ENCODE results near the gene NCOA3. TPM values are rescaled to one million over a fixed set of nuclear protein-coding genes. Genes with fewer than 3 reads are reported as not detected.

Gene NCOA3
- total RNA-seq, 1 donor from 2014 or later: 26.8 TPM

GRCh38 chr20:47596003-47596571 is 94.4 kb downstream of the NCOA3 start:
- no peak for DNase-seq (ENCODE audit: low read depth in 2 of 2)

GRCh38 chr20:47597090-47597489 is 95.4 kb downstream of the NCOA3 start:
- no peak for DNase-seq (ENCODE audit: low read depth in 2 of 2)

GRCh38 chr20:47598911-47599744 is 97.4 kb downstream of the NCOA3 start:
- DNase-seq (ENCODE audit: low read depth in 2 of 2): no peak

DNA sequence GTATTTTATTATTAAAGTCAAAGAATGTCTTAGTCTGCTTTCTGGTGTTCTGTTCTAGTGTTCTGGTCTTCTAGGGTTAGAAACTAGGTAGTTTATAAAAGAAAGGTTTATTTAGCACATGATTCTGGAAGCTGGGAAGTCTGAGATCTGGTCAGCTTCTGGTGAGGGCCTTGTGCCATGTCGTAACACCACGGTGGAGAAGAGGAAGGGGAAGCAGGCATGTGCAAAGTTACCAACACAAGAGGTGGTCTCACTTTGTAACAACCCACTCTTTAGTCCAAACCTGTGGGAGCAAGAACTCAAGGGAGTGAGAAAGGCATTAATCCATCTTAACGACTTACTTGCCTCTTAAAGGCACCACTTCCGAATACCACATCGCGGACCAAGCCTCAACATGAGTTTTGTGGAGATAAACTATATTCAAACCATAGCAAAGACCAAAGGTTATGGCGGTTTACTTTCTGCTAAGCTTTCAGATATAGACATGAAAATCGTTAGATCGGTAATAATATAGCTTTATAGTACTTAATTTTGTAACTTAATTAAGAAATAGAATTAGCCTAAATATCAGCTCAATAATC is 99.4 kb downstream of the NCOA3 start:
- DNase-seq (ENCODE audit: low read depth in 2 of 2): no peak

DNA sequence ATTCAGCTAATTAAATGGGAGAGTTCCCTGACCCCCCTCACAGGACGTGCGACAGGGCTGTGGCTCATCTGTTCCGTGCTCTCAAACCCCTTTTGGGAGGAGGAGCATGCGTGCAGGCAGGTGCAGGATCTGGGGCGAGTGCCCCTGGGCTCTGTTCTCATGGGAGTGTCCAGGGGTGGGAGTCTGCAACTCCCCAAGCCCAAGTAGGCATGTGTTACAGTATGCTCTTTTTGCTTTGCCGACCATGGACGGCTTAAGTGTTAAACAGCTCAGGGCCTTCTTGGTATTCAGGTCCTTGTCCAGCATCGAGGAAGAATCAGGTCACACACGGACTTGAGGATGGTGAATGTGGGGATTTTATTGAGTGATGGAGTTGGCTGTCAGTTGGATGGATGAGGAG is 101.6 kb downstream of the NCOA3 start:
- DNase-seq (ENCODE audit: low read depth in 2 of 2): no peak

DNA sequence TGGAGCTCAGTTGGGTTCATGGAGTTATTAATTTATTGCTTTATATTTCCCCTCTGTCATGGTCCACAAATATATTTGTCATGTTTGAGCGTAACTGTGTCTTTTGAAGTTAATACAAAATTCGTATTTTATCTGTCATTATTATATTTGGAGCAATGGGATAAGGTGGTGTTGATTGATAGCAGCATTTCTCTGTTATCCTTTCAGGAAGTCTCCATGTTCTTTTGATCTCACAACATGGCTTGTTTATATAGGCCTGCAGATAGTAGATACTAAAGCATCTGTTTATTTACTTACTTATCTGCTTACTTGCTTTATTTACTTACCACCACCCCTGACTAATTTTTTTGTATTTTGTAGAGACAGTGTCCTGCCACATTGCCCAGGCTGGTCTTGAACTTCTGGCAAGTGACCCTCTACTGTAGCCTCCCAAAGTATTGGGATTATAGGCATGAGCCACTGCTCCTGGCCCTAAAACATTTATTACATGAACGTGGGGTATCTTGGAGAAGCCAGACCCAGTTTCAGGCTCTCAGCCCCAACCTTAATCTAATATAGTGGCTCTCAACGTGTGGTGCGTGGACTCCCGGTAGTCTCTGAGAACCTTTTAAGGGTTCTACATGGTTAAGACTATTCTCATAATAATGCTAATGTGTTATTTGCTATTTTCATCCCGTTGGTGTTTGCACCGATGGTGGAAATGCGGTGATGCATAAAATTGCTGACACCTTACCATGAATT is 104.2 kb downstream of the NCOA3 start:
- DNase-seq (ENCODE audit: low read depth in 2 of 2): no peak

DNA sequence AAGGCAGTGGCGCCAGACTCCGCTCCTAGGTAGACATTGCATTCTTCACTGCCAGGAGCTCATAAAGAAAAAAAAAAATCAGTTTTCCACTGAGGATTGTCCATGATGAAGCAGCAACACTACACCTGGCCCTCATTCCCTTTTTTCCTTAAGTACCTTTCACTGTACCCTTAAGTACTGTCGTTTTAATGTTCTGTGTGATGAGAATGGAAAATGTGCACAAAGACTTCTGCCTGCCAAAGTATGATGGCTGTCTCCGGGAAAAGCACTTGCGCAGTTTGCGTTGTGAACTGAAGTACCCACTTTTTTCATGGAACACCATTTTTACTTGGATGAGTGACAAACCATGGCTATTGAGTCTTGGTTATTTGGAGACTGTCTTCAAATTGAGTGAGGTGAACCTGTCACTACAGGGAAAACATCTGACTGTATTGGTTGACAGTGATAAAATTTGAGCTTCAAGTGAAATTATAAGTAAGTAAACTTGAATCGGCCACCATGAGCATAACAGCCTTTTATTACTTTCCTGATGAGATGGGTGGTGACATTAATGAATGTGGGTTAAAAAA is 104.8 kb downstream of the NCOA3 start:
- no peak for DNase-seq (ENCODE audit: low read depth in 2 of 2)

- peak in 1 of 2 donors; percentile 70 for DNase-seq (ENCODE audit: low read depth in 2 of 2)
Measured at GRCh38 chr20:47606983-47607613, 105.4 kb downstream of the NCOA3 start.

DNA sequence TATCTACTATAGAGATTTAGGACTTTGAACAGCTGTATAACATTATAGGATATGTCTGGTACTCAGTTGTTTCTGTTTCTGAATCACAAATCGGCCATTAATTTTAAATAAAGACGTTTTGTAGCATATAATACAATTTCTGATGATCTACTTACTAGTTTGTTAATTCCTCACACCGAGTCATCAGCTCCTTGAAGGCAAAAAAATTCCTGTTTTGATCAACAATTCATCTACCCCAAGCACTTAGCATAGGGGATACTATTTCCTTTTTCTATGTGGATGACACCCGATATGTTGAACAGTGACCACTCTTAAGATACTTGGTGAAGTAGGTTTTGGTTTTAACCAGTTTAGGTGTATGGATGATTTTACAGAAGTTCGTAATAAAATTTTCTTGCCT is 107.3 kb downstream of the NCOA3 start:
- DNase-seq (ENCODE audit: low read depth in 2 of 2): no peak

DNA sequence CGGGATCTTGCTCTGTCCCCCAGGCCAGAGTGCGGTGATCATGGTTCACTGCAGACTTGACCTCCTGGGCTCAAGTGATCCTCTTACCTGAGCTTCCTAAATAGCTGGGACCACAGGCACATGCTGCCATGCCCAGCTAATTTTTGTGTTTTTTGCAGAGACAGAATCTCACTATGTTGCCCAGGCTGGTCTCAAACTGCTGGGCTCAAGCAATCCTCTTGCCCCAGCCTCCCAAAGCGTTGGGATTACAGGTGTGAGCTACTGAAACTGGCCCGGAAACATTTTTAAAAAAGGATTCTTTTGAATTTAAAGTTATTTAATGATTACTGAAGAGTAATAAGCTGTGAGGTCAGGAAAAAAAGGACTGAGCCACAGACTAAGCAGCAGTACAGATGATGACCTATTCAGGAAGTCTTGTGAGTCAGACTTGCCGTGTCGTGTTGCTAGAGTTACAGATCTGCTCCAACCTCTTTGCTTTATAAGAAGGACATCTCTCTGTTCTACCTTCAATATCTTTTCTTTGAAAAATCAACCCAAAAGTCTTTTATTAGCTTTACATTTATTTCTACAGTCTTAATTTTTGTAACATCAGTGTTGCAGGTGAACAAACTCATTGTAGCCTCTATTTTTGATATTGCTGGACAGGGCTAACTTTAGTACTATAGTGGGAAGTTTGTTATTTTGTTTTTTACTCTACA is 108.7 kb downstream of the NCOA3 start:
- DNase-seq (ENCODE audit: low read depth in 2 of 2): peak; percentile 61 to 95

DNA sequence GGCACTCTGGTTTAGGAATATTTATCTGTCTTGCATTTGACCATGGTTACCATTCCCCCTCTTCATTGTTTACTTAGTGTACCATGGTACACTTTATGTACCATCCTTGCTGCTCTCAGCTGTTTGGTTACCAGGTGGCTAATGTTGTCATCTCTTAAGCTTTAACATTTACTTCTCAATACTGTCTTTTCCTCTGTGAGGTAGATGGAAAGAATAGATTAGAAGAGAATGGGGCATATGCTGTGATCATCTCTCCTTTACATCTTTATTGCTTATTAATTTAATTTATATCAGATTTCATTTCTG is 109.2 kb downstream of the NCOA3 start:
- DNase-seq (ENCODE audit: low read depth in 2 of 2): peak in 1 of 2 donors; percentile 24

- no peak for DNase-seq (ENCODE audit: low read depth in 2 of 2)
Measured at GRCh38 chr20:47611785-47612184, 110.1 kb downstream of the NCOA3 start.

DNA sequence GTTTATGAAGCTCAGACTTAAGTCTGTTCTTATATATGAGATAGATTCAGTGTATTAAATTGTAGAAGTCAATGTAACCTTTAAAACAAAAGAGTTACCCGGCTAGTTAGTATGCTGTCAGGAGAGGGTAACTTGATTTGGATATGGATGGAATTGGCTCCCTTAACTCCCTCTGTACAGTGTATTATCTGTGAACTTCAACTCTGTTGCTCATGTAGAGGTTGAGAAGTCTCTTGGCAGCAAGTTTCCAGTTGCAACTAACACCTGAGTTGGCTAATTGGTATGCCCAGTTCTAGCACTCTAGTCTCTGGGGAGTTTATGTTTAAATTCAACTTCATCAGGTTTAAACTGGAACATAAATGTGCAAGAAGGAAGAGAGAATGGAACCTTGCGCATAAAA is 111.0 kb downstream of the NCOA3 start:
- DNase-seq (ENCODE audit: low read depth in 2 of 2): no peak

DNA sequence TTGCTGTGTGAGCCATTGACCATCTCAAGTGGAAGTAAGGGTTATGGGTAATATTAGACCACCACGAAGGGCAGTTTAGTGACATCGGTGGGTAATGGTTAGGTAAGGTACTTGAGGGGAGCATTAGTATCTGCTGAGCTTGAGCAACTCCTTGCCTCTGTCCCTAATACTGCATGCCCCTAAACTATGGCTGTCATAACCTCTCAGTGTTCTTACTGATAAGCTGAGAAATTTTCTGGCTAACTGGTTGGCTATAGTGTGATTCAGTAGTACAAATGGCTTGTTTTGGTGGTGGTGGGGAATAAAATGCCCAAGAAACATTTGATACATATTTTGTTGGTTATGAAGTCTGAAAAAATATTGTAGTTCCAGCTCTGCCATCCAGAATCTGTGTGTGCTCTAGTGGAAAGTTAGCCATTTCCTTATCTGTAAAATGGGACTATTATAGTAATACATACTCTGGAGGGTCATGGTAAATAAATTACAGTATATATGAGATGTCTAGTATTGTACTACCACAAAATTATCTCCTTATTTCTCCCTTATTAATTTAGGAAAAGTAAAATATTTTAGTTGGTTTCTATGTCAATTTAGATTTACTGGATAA is 113.1 kb downstream of the NCOA3 start:
- no peak for DNase-seq (ENCODE audit: low read depth in 2 of 2)

DNA sequence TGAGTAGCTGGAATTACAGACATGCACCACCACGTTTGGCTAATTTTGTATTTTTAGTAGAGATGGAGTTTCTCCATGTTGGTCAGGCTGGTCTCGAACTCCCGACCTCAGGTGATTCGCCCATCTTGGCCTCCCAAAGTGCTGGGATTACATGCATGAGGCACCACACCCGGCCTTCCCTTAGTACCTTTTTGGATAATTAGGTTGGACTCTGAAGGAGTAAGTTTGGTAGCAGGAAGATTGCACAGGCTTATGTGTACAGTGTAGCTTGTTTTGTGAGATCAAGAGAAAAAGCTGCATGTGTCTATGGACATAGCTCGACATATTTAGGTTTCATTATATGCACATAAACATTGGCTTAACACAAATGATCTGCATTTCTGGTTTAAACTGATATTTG is 116.8 kb downstream of the NCOA3 start:
- DNase-seq (ENCODE audit: low read depth in 2 of 2): no peak

DNA sequence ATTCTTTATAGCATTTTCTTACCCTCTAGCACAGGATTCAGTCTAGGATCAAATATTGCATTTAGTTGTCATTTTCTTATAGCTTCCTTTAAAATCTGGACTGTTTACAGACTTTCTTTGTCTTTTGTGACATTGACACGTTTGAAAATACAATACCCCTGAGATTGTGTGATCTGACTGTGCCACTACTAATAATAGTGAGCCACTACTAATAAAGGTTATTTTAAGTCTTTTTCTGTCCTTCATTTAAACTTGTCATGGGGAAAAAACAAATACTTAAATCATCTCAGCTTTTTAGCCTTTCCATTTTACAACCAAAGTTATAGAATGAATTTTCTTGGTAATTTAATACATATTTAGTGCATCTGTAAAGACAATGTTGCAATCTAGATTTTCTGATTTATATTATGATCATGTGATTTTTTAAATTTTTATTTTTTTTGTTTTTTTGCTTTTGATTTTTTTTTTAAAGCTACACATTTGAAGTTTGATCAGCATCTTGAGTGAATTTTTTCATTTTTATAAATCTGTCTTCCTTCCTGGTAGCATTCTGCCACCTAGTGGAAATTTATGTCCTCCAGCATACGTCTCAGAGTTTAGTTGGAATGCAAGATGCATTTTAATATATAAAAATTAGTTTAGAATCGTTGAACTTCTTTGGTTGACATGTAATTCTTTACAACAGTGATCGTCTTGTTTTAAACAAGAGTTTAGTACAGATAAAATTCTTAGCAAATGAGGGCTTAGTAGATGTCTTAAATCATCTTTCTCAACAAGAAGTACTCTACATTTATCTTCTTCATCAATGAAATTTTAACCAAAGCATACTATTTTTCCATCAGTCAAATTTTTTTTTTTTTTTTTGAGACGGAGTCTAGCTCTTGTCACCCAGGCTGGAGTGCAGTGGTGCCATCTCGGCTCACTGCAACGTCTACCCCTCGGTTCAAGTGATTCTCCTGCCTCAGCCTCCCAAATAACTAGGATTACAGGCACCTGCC is 119.4 kb downstream of the NCOA3 start:
- DNase-seq (ENCODE audit: low read depth in 2 of 2): peak; percentile 79 to 81

GRCh38 chr20:47622118-47622665 is 120.5 kb downstream of the NCOA3 start:
- DNase-seq (ENCODE audit: low read depth in 2 of 2): peak in 1 of 2 donors; percentile 74

GRCh38 chr20:47623206-47623605 is 121.5 kb downstream of the NCOA3 start:
- DNase-seq (ENCODE audit: low read depth in 2 of 2): no peak

GRCh38 chr20:47627540-47627939 is 125.9 kb downstream of the NCOA3 start:
- DNase-seq (ENCODE audit: low read depth in 2 of 2): no peak
